Sigmoid colon (tissue), 4 donors: ENCODE measurements around the gene LVRN.

ENCODE experiments used
- POLR2A ChIP-seq, 2 donors: fragments of 450-650 bp; IDR thresholded peaks; one replicate each; pipeline ENCODE4 v1.6.1; 2016; ENCODE audit warnings: antibody characterized with exemption in 2 of 2, mild to moderate bottlenecking in 2 of 2, moderate library complexity in 2 of 2
- POLR2AphosphoS5 ChIP-seq, 4 donors: sonication (generic); formaldehyde crosslinking; IDR thresholded peaks; one replicate each; pipeline ENCODE4 v1.6.1; 2017; ENCODE audit warnings: antibody characterized with exemption in 4 of 4

DNA sequence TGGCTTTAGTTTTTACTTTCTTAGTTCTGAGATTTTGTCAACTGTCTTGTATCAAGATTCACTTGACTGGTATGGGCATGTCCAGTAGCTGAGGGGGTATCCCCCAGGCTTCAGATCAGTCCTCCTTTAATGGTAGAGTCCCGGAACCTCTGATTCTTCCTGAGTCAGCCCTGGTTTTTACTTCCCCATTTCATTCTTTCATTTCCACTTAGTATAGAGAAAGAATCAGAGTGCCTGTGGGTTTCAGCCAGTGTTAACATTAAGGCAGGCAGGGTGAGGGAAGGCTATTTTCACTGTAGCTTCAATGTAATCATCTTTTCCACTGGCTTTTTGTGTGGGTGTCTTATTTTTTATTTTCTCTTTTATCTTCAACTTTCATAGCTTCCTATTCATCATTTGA, 114.2 kb downstream of the LVRN start:
- TF ChIP-seq POLR2A (IDR thresholded peaks at IDR 0.05) (no peak), POLR2AphosphoS5 (IDR thresholded peaks at IDR 0.05) (no peak)
